ENCODE data around the gene SLC39A13.

The SLC39A13 gene

GRCh38 chr11:47375546-47376085, 32.8 kb upstream of the SLC39A13 start:
- ATAC-seq (ENCODE audit: insufficient read depth, low read depth) (no peak), DNase-seq (no peak)
- Histone ChIP-seq H3K9me3 (ENCODE audit: insufficient read depth, low read length, severe bottlenecking) (no peaks in the 10 kb centered on the region), H3K4me2 (ENCODE audit: insufficient read depth, low read length) (no peak overlapping the region), H3K79me2 (ENCODE audit: insufficient read depth, low read length) (no peaks in the 10 kb centered on the region), H4K20me1 (ENCODE audit: insufficient read depth, low read length) (no peaks in the 10 kb centered on the region), H3K27me3 (ENCODE audit: insufficient read depth, low read length, poor library complexity) (no peaks in the 10 kb centered on the region), H3K27ac (ENCODE audit: low read length) (no peak overlapping the region), H3K9ac (ENCODE audit: low read depth, low read length) (no peak overlapping the region), H2AFZ (ENCODE audit: low read depth, low read length) (no peak overlapping the region), H3K4me1 (ENCODE audit: insufficient read depth, low read length) (no peaks in the 10 kb centered on the region), H3K36me3 (ENCODE audit: insufficient read depth, low read length) (no peaks in the 10 kb centered on the region), H3K4me3 (ENCODE audit: low read depth in 1 of 2, low read length in 2 of 2) (no peak overlapping the region)
- TF ChIP-seq CTCF (IDR thresholded peaks at IDR 0.05; ENCODE audit: borderline replicate concordance, extremely low read depth, low read length, poor library complexity, severe bottlenecking) (no peak), EZH2 (IDR thresholded peaks at IDR 0.05; ENCODE audit: borderline replicate concordance, low read depth, low read length, severe bottlenecking) (no peak)

GRCh38 chr11:47376107-47376524, 32.3 kb upstream of the SLC39A13 start:
- Histone ChIP-seq H3K36me3 (ENCODE audit: insufficient read depth, low read length) (no peaks in the 10 kb centered on the region), H2AFZ (ENCODE audit: low read depth, low read length) (no peak overlapping the region), H3K4me1 (ENCODE audit: insufficient read depth, low read length) (no peaks in the 10 kb centered on the region), H3K27me3 (ENCODE audit: insufficient read depth, low read length, poor library complexity) (no peaks in the 10 kb centered on the region), H3K79me2 (ENCODE audit: insufficient read depth, low read length) (no peaks in the 10 kb centered on the region), H3K9ac (ENCODE audit: low read depth, low read length) (no peak overlapping the region), H3K9me3 (ENCODE audit: insufficient read depth, low read length, severe bottlenecking) (no peaks in the 10 kb centered on the region), H4K20me1 (ENCODE audit: insufficient read depth, low read length) (no peaks in the 10 kb centered on the region), H3K4me3 (ENCODE audit: low read depth in 1 of 2, low read length in 2 of 2) (no peak overlapping the region), H3K4me2 (ENCODE audit: insufficient read depth, low read length) (no peak overlapping the region), H3K27ac (ENCODE audit: low read length) (no peak overlapping the region)
- ATAC-seq (ENCODE audit: insufficient read depth, low read depth) (no peak), DNase-seq (no peak)
- TF ChIP-seq CTCF (IDR thresholded peaks at IDR 0.05; ENCODE audit: borderline replicate concordance, extremely low read depth, low read length, poor library complexity, severe bottlenecking) (no peak), EZH2 (IDR thresholded peaks at IDR 0.05; ENCODE audit: borderline replicate concordance, low read depth, low read length, severe bottlenecking) (no peak)

GRCh38 chr11:47376525-47377371, 31.6 kb upstream of the SLC39A13 start:
- Histone ChIP-seq H3K79me2 (ENCODE audit: insufficient read depth, low read length) (no peaks in the 10 kb centered on the region), H3K4me3 (ENCODE audit: low read depth in 1 of 2, low read length in 2 of 2) (no peak overlapping the region), H4K20me1 (ENCODE audit: insufficient read depth, low read length) (no peaks in the 10 kb centered on the region), H3K36me3 (ENCODE audit: insufficient read depth, low read length) (no peaks in the 10 kb centered on the region), H3K27ac (ENCODE audit: low read length) (no peak overlapping the region), H2AFZ (ENCODE audit: low read depth, low read length) (no peak overlapping the region), H3K4me2 (ENCODE audit: insufficient read depth, low read length) (no peak overlapping the region), H3K4me1 (ENCODE audit: insufficient read depth, low read length) (no peaks in the 10 kb centered on the region), H3K9ac (ENCODE audit: low read depth, low read length) (no peak overlapping the region), H3K9me3 (ENCODE audit: insufficient read depth, low read length, severe bottlenecking) (no peaks in the 10 kb centered on the region), H3K27me3 (ENCODE audit: insufficient read depth, low read length, poor library complexity) (no peaks in the 10 kb centered on the region)
- DNase-seq (no peak), ATAC-seq (ENCODE audit: insufficient read depth, low read depth) (no peak)
- TF ChIP-seq CTCF (IDR thresholded peaks at IDR 0.05; ENCODE audit: borderline replicate concordance, extremely low read depth, low read length, poor library complexity, severe bottlenecking) = no peak
- no peak for TF ChIP-seq EZH2 (IDR thresholded peaks at IDR 0.05; ENCODE audit: borderline replicate concordance, low read depth, low read length, severe bottlenecking)
